GM12873 (cell line): ENCODE results near the gene SERPINA6.

ENCODE experiments used
- TF ChIP-seq, protein P1 (sequence below): IDR thresholded peaks from 2 replicates; pipeline ENCODE4 v1.5.1; 2012; ENCODE audit warnings: low read depth, mild to moderate bottlenecking, moderate library complexity, low read length, control low read depth; ENCODE audit not compliant: insufficient read depth; ENCODE audit errors: missing control alignments

The SERPINA6 gene

GRCh38 chr14:94360945-94361565 lies 37.9 kb upstream of the SERPINA6 start:
- TF ChIP-seq, protein P1, sequence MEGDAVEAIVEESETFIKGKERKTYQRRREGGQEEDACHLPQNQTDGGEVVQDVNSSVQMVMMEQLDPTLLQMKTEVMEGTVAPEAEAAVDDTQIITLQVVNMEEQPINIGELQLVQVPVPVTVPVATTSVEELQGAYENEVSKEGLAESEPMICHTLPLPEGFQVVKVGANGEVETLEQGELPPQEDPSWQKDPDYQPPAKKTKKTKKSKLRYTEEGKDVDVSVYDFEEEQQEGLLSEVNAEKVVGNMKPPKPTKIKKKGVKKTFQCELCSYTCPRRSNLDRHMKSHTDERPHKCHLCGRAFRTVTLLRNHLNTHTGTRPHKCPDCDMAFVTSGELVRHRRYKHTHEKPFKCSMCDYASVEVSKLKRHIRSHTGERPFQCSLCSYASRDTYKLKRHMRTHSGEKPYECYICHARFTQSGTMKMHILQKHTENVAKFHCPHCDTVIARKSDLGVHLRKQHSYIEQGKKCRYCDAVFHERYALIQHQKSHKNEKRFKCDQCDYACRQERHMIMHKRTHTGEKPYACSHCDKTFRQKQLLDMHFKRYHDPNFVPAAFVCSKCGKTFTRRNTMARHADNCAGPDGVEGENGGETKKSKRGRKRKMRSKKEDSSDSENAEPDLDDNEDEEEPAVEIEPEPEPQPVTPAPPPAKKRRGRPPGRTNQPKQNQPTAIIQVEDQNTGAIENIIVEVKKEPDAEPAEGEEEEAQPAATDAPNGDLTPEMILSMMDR, result no peak

DNA sequence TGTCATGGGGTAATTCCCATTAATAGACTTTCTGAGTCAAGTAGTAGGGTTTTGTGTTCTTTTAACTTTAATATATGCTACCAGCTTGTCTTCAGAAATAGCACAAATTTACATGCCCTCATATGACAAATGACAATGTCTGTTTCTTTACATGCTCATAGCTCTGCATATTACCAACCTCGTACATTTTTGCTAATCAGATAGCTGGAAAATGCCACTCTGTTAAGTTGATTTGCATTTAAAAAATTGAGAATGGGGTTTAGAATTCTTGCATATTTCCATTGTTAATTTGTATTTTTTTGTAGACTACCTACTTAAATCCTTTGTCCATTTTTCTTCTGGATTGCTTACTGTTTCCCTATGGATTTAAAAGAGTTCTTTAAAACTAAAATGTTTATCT lies 34.0 kb upstream of the SERPINA6 start:
- TF ChIP-seq, protein P1, result no peak

- TF ChIP-seq, protein P1, result no peak
Observed at GRCh38 chr14:94356379-94357056, 33.4 kb upstream of the SERPINA6 start.

- TF ChIP-seq, protein P1, result peak; percentile 47
Observed at GRCh38 chr14:94355191-94355794, 32.2 kb upstream of the SERPINA6 start.

- TF ChIP-seq, protein P1, result no peak
Observed at GRCh38 chr14:94354638-94355185, 31.6 kb upstream of the SERPINA6 start.

- TF ChIP-seq, protein P1, result no peak
Observed at GRCh38 chr14:94349276-94349675, 26.1 kb upstream of the SERPINA6 start.

- TF ChIP-seq, protein P1, result no peak
Observed at GRCh38 chr14:94348836-94349235, 25.7 kb upstream of the SERPINA6 start.
